ENCODE results near the gene ADAMTS8.

Gene ADAMTS8

DNA sequence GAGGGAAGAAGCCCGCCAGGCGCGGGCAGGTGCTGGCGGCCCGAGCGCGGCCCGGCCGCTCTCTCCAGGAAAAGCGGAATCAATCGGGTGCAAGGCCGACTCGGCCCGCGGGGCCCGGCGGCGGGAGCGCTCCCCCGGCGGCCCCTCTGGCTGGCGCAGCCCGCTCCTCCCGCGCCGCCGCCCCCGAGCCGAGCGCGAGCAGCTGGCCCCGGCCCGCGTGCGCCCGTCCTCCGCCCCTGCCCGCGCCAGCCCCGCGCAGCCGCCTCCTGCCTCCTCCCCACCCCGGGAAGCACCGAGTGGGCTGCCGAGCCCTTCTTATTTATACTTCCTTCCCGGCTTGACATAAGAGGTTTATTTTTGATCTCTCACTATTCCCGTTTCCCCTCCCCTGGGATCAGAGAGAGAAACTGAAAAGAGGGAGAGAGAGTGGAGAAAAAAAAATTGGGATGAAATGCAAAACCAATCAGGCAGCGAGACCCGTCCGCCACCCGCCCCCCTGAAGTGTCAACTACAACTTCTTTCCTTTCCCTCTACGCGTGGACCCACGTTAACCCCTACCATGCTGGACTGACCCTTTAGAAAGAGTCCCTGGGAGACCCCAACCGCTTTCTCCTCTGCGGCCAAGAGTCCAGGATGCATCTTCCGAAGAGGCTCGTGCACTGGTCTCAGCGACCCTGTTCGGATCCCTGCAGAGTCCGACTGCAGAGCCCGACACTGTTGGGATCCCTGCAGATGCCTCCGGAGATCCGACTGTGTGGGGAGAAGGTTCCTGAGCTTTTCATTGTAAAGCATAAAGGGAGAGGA, at the start of gene ADAMTS8:
Gene ADAMTS8, minus strand, starts transcription at position 294 of the 804 bp plus-strand sequence. CDS start 323 bp downstream, outside the sequence.
- DNase-seq: no peak

- DNase-seq: peak; percentile 9
Measured at GRCh38 chr11:130477586-130478203, 49.3 kb upstream of the ADAMTS8 start.

GRCh38 chr11:130476922-130477491, 48.6 kb upstream of the ADAMTS8 start:
- no peak for DNase-seq

DNA sequence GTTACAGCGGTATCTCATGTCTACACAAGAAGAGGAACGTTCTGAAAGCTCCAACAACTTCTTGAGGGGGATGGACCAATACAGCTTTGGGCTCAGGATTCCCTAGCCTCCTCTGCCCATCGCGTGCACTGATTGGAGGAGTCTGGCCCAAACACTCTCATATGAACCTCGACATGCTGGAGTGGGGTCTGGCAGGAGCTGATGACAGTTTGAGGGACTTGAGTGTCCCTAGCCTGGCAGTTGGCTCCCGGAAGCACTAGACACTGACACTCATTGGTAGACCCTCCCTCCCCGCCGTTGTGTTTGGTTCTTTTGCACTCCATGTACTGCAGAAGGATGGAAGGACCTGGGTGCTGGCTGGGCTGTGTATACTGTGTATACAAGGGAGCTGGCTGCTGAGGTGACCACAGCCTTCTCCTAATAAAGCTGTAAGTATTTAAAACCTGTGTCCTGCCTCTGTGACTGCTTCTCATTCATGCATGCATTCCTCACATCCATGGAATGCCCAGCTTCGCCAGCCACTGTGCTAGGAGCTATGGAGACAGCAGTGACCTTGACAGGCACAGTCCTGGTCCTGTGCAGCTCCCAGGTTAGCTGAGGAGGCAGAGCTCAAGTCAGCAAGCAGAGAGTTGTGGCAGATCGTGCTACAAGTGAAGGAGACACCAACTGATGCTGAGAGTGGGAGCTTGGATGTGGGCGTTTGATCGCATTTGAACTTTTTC, 48.0 kb upstream of the ADAMTS8 start:
- peak; percentile 23 for DNase-seq

GRCh38 chr11:130475426-130476053, 47.1 kb upstream of the ADAMTS8 start:
- no peak for DNase-seq

GRCh38 chr11:130474637-130475400, 46.4 kb upstream of the ADAMTS8 start:
- DNase-seq: no peak

DNA sequence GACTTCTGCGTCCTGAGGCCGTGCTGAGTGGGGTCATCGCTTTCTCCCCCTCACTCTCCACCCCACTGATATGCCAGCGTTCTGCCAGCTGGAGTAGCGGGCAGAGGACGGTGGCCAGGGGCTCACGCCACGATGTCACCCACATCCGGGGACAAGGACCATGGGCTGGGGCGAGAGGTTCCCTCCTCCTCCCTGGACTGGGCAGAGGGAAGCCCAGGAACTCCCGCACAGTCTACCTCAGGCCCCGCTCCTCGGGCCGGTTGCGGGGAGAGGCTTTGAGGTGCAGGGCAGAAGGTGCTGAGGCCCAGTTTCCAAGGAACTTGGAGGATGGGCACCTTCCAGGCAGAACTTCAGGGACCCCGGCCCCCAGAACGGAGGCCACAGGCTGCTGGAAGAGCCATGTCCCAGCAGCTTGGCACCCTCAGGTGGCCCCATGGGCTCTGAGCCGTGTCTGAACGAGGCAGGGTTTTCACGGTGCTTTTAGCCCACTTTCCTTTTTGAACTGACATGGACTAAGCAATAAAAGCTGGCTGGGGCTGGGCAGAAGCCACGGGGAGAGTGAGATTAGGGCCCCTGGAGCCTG, 45.5 kb upstream of the ADAMTS8 start:
- no peak for DNase-seq

GRCh38 chr11:130473056-130473794, 44.8 kb upstream of the ADAMTS8 start:
- DNase-seq: no peak

DNA sequence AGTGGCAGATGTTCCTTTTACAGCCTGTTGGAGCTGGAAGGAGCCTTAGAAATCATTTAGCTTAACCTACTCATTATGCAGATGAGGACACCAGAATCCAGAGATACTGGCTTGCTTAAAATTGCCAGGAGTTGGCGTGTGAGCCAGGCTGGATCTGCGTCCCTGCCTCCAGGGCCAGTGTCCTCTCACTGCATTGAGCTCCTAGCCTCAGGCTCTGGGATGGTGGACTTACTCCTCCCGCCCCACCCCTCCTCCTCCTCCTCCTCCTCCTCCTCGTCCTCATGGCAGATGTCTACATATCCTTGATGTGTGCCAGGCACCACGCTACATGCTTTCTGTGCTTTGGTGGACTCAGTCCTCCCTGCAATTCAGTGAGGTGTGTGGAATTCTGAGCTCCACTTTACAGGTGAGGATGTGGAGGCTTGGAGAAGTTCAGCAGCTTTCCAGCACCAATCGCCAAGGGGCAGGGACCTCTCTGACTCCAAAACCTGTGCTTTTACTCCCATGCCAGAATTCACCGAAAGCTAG, 44.1 kb upstream of the ADAMTS8 start:
- DNase-seq: no peak

GRCh38 chr11:130471731-130472433, 43.5 kb upstream of the ADAMTS8 start:
- no peak for DNase-seq

DNA sequence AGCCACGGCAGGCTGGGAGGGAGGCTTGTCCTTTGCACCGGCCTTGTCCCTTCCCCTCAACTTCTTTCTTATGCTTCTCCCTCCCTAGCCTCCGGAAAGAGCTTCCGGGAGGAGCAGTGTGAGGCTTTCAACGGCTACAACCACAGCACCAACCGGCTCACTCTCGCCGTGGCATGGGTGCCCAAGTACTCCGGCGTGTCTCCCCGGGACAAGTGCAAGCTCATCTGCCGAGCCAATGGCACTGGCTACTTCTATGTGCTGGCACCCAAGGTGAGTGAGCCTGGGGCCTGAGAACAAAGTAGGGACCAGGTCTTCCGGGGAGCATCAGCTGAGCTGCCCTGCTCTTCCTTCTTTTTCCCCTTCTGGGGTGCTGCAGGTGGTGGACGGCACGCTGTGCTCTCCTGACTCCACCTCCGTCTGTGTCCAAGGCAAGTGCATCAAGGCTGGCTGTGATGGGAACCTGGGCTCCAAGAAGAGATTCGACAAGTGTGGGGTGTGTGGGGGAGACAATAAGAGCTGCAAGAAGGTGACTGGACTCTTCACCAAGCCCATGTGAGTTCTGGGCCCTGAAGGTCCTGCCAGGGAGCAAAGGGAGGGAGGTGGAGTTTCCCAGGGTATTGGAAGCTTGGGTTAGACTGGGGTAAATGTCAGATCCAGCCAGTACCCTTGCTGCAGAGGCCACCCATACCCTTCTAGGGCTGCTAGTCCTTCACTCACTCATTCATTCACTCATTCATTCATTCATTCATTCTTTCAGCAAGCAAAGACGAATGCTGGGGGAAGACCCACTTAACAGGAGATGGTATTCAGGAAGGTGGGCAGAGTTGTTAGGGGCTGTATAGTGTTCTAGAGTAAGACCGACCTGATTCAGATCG, 42.7 kb upstream of the ADAMTS8 start:
- DNase-seq: no peak

DNA sequence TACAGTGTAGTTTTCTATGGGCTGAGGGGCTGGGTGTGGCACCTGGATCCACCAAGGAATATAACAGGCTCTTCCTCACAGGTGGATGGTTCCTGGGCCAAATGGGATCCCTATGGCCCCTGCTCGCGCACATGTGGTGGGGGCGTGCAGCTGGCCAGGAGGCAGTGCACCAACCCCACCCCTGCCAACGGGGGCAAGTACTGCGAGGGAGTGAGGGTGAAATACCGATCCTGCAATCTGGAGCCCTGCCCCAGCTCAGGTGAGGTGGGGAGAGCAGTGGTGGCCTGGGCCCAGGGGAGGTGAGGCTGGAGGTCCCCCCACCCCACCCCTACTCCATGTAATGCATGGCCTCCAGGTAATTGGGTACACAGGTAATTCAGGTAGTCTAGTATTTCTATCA, 40.8 kb upstream of the ADAMTS8 start:
- no peak for DNase-seq

DNA sequence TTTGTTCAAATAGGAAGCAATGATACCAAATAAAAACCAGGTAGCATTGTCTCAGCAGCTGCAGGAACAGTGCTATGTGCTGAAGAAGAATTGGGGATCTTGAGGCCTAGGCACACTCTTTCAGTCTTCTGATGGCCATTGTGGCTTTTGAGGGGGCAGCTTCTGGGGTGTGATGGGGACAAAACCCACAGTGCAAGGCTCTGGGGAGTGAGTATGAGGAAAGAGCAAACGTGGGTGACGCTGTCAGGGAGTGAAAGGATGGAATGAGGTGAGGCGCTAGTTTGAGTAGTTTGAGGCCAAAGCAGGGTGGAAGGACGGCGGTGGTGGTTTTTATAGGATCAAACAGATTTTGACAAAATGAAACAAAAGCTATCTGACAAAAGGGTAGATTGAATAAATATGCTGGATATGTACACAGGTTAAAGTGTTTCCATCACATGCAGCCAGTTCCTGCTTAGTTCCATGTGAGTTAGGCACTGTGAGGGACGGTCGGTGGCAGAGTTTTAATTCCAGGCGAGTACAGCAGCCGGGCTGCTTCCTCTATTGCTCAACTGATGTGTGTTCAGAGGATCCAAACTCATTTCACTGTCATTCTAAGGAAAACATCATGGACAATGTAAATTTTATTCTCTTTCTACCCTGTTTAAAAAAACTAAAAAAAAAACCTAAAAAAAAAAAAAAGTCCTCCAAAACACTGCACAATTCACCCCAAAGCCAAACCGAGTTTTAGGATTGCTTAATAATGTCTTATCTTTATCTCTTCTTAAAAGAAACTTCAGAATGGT, 38.9 kb upstream of the ADAMTS8 start:
- no peak for DNase-seq

GRCh38 chr11:130465263-130465662, 36.9 kb upstream of the ADAMTS8 start:
- DNase-seq: no peak

DNA sequence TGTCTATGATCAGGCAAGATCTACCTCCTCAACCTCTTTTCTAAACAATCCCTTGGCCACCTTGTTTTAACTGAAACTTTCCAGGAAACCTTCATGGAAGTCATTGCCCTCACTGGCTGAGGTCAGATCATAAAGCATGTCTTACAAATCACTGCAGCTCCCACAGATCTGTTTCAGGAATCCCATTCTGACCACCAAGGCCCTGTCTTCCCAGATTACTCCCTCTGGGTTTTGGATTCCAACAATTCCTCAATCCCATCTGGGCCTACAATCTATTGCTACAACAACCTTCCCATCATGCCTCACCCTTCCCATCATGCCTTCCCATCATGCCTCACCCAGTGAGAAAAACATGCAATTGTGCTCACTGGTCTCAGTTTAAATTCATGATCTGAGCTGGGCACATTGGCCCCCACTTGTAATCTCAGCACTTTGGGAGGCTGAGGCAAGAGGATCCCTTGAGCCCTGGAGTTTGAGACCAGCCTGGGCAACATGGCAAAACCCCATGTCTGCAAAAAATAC, 35.9 kb upstream of the ADAMTS8 start:
- peak; percentile 21 for DNase-seq

- DNase-seq: no peak
Measured at GRCh38 chr11:130462931-130463330, 34.5 kb upstream of the ADAMTS8 start.

GRCh38 chr11:130462101-130462885, 33.9 kb upstream of the ADAMTS8 start:
- no peak for DNase-seq
